Right renal pelvis (tissue), 4 donors: ENCODE results near the gene PHACTR3. TPM values are rescaled to one million over a fixed set of nuclear protein-coding genes. Genes with fewer than 3 reads are reported as not detected.

ENCODE experiments used
- DNase-seq, 4 donors: peaks; one replicate each; pipeline ENCODE4 v3.0.0-alpha.2; 2013; ENCODE audit warnings: low read depth in 4 of 4, low spot score in 3 of 4, missing footprints in 1 of 4
- polyA plus RNA-seq, 4 donors: library from polyadenylated mRNA; unstranded; fragments of 120-200 nt; gene quantifications; one replicate each; pipeline ENCODE4 v1.2.1, GENCODE V29; 2013; ENCODE audit not compliant: insufficient read length in 4 of 4

The PHACTR3 gene
- polyA plus RNA-seq, 4 donors: 9.7 to 13.9 (median 13.0) TPM

- no peak for DNase-seq
These were observed 139.6 kb downstream of the PHACTR3 start for GRCh38 chr20:59743767-59744485.

GRCh38 chr20:59744756-59745155 lies 140.4 kb downstream of the PHACTR3 start:
- DNase-seq: no peak

- no peak for DNase-seq
These were observed 140.9 kb downstream of the PHACTR3 start for GRCh38 chr20:59745201-59745600.

GRCh38 chr20:59745716-59746115 lies 141.4 kb downstream of the PHACTR3 start:
- DNase-seq: no peak

- DNase-seq: no peak
These were observed 141.8 kb downstream of the PHACTR3 start for GRCh38 chr20:59746155-59746554.

GRCh38 chr20:59747671-59748515 lies 143.6 kb downstream of the PHACTR3 start:
- DNase-seq: no peak

- DNase-seq: no peak
These were observed 144.4 kb downstream of the PHACTR3 start for GRCh38 chr20:59748619-59749191.

- no peak for DNase-seq
These were observed 145.0 kb downstream of the PHACTR3 start for GRCh38 chr20:59749301-59749700.

- no peak for DNase-seq
These were observed 146.0 kb downstream of the PHACTR3 start for GRCh38 chr20:59750209-59750840.

- DNase-seq: peak; percentile 25 to 49 (median 40)
These were observed 146.9 kb downstream of the PHACTR3 start for GRCh38 chr20:59751075-59751711.

- peak in 1 of 4 donors; percentile 8 for DNase-seq
These were observed 147.8 kb downstream of the PHACTR3 start for GRCh38 chr20:59752101-59752586.

- DNase-seq: no peak
These were observed 148.5 kb downstream of the PHACTR3 start for GRCh38 chr20:59752704-59753460.

GRCh38 chr20:59753836-59754235 lies 149.5 kb downstream of the PHACTR3 start:
- DNase-seq: no peak

- DNase-seq: no peak
These were observed 150.2 kb downstream of the PHACTR3 start for GRCh38 chr20:59754551-59754950.

- DNase-seq: no peak
These were observed 151.9 kb downstream of the PHACTR3 start for GRCh38 chr20:59756241-59756640.

GRCh38 chr20:59764037-59764436 lies 159.7 kb downstream of the PHACTR3 start:
- no peak for DNase-seq

- peak in 1 of 4 donors; percentile 13 for DNase-seq
These were observed 161.3 kb downstream of the PHACTR3 start for GRCh38 chr20:59765599-59766177.

GRCh38 chr20:59767656-59768055 lies 163.3 kb downstream of the PHACTR3 start:
- no peak for DNase-seq

- no peak for DNase-seq
These were observed 165.9 kb downstream of the PHACTR3 start for GRCh38 chr20:59770270-59770669.
